Gastroesophageal sphincter (tissue), 3 donors: ENCODE measurements around the gene C14orf180.

Source experiments
- POLR2A ChIP-seq, 2 donors: fragments of 450-650 bp; IDR thresholded peaks; one replicate each; pipeline ENCODE4 v1.6.1; 2017; ENCODE audit warnings: antibody characterized with exemption in 2 of 2, mild to moderate bottlenecking in 2 of 2, moderate library complexity in 1 of 2
- POLR2AphosphoS5 ChIP-seq: sonication (generic); formaldehyde crosslinking; IDR thresholded peaks from one replicate; pipeline ENCODE4 v1.6.1; 2017; ENCODE audit warnings: antibody characterized with exemption
- TF ChIP-seq, protein P1 (sequence below), 4 experiments: fragments of 200-600 bp in 2 of 4; fragments of 450-650 bp in 2 of 4; sonication (generic) in 1 of 4; IDR thresholded peaks; one replicate each; pipeline ENCODE4 v1.5.1; 2017 to 2019; ENCODE audit warnings: antibody characterized with exemption in 4 of 4, mild to moderate bottlenecking in 2 of 4, moderate library complexity in 2 of 4

DNA sequence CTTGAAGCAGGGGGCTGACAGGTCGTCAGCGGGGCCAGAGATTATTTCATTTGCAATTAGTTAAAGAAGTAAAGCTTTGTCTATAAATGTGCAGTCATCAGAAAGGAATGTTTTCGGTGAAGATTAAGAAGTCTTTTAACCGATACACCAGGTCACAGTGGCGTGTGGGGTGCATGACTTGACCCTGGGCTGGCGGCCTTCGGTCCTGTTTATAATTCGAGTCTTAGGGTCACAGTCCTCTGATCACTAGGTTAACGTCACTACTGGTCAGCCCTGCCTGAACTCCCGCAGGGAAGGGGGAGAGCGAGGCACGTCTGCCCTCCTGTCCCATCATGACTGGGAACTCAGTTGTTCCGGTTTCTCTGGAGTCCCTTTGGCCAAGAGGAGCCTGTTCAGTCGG, 5.0 kb upstream of the C14orf180 start:
- TF ChIP-seq, protein P1, sequence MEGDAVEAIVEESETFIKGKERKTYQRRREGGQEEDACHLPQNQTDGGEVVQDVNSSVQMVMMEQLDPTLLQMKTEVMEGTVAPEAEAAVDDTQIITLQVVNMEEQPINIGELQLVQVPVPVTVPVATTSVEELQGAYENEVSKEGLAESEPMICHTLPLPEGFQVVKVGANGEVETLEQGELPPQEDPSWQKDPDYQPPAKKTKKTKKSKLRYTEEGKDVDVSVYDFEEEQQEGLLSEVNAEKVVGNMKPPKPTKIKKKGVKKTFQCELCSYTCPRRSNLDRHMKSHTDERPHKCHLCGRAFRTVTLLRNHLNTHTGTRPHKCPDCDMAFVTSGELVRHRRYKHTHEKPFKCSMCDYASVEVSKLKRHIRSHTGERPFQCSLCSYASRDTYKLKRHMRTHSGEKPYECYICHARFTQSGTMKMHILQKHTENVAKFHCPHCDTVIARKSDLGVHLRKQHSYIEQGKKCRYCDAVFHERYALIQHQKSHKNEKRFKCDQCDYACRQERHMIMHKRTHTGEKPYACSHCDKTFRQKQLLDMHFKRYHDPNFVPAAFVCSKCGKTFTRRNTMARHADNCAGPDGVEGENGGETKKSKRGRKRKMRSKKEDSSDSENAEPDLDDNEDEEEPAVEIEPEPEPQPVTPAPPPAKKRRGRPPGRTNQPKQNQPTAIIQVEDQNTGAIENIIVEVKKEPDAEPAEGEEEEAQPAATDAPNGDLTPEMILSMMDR (IDR thresholded peaks at IDR 0.05) = no peak
- TF ChIP-seq POLR2AphosphoS5 (no peak), POLR2A (IDR thresholded peaks at IDR 0.05) (no peak)
